DMS79 (cell line): ENCODE results near the gene ZNF547.

Experiments used
- DNase-seq: peaks from one replicate; lab custom pipeline; 2025; lab: John Stamatoyannopoulos, UW

The ZNF547 gene

DNA sequence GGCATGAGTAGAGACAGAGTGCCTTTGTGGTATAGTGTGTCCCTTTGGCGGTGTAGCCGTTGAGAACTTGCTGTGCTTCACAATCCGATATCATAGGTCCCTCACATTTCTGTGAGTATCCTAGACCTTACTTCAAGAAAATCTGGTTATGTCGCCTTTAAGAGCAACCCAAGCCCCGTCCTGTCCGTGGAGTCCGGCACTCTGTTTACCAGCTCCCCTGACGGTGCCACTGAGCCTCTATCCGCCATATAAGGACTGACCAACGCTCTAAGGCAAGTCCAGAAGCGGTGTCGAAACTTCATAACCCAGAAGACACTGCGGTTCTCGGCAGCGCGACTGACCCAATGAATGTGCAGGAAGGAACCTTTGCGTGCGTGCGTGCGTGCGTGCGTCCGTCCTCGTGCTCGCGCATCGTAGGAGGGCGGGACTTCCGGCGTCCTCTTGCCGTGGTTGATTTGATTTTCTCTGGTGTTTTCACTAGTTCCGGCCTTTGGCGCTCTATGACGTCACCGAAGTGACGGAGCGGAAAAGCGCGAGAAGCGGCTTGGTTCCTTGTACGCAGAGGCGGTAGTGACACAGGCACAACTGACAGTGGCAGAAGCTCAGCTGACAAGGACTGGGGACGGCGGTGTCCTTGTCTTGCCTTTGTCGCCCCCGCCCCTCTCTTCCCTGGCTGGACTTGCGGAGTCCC is at the start of gene ZNF547, which contains the start of gene TRAPPC2B:
Gene ZNF547 (plus strand): TSS at position 555 of the 691 bp plus-strand sequence. CDS start 5,005 bp downstream, outside the sequence.
Gene TRAPPC2B (plus strand): TSS at position 555 of the 691 bp plus-strand sequence. CDS start 1,283 bp downstream, outside the sequence.
- peak; percentile 96 for DNase-seq

DNA sequence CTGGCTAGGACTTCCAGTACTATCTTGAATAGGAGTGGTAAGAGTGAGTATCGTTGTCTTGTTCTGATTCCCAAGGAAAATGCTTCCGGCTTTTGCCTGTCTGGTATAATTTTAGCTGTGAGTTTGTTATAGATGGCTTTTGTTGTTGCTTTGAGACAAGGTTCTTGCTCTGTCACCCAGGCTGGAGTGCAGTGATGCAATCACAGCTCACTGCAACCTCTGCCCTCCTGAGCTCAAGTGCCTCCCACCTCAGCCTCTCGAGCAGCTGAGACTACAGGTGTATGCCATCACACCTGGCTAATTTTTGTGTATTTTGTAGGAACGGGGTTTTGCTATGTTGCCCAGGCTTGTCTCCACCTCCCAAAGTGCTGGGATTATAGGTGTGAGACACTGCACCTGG is 49.2 kb upstream of the ZNF547 start:
- DNase-seq: no peak

DNA sequence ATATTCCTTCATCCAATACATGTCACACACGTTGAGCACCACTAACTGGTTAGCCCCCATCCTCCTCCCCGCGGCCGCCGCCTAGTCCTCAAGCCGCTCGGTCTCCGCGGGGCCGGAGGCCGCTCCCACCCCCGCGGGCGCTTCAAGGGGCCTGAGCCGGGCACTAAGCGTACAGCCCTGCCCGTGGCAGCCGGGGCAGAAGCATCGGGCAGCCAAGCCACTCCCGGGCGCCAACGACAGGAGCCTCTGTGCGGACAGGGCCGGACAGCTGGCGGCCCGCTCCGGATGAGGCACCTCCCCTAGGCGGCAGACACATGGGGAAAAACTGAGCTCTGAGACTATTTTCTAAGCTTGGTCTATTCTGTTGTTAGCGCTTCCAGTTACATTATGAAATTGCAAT is 45.8 kb upstream of the ZNF547 start:
- no peak for DNase-seq

DNA sequence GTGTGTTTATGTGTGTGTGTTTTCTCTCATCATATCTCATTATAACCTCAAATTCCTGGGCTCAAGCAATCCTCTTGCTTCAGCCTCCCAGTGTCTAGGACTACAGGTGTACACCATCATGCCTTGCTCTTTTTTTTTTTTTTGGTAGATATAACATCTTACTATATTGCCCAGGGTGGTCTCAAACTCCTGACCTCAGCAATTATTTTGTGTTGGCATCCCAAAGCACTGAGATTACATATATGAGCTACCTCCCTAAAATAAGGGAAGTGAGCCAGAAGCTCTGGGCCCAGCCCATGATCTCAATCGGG is 43.5 kb upstream of the ZNF547 start:
- no peak for DNase-seq

DNA sequence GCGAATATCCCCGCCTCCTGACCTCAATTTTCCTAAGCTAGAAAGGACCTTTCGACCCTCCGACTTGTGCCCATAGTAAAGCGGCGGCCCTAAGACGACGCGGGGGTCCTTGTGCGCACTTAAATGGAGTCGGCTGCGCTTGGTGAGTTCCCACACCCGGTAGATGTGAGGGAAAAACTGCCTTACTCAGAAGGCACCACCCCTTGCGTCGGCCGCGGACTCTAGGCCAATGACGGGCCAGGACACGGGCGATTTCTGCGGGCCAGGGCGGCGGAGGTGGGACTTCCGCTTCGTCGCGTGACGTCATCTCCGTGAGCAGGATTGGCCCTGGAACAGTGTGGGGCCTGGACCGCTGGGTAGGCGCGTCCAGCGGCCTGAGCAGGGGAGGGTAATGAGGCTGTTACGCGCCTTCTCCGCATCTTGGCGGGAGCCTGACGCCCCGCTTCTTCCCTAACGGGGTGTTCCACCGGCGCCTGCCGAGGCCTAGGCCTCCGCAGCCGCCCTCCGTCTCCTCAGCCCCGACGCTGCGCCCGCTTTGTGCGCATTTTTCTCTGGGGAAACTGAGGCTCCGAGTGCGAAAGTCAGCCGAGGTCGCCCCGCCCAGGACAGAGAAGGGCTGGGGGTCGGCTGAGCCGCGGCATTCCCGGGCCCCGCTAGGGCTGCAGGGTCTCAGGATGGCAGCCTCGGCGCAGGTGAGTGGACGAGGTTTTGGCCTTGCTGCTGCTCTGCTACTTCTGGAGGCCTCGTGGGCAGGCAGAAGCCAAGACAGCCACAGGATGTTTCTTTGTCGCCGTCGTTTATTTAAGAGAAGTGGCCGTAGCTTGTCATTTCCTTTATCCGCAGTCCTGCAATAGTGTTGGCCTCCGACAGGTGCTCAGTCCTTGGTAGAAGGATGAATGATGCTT is 42.9 kb upstream of the ZNF547 start, which contains the start of gene ZNF543:
Gene ZNF543 (plus strand): TSS at position 293 of the 905 bp plus-strand sequence. CDS start 382 bp downstream, at position 675.
- DNase-seq: peak; percentile 93

DNA sequence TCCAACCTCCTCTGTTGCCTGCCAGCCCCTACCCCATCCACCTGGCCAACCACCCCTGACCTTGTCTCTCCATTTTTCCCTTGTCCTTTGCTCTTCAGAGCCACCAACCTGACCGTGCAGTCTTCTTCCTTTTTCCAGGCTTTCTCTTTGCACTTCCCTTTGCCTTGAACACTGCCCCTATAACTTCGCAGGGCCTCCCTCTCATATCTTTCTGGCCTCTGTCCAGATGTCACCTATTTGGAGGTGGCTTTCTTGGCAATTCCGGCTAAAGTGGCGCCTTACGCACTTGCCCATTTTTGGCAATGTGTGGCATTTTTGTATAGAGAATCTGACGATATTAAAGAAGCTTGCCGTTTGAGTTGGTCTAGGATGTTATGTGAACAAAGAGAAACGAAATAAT is 42.2 kb upstream of the ZNF547 start:
- DNase-seq: no peak

DNA sequence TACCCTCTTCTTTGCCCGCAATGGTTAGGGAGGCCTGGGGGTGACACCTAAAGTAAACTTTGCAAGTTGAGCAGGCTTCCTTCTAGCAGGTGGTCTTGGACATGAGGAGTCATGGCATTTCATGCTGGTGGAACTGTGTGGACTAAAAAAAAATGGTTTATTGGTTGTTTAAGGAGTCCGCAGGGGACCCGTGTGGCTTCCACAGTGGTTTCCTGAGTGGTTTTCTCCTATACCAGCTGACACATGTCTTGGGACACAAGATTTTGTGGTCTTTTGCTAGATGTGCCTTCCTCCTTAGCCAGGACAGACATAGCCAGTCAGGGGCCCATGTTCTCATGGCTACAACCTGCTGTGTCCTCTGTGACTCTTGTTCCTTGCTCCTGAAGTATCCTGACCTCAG is 41.6 kb upstream of the ZNF547 start:
- no peak for DNase-seq

DNA sequence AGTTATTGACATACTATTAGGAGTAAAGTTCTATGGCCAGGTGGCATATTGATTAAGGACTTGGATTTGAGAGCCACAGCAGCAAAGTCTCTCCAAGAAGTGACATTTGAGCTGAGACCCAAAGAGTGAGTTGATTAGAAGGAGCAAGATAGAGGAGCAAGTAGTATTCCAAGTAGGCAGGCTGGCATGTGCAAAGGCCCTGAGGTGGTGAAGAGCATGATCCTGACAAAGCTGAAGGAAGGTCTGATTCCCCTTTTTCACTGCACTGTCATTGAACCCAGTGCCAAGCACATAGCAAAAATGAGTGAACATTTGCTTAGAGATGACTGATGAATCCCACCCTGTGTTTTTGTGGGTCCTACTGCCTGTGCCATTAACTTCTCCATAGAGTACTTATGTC is 38.4 kb upstream of the ZNF547 start:
- no peak for DNase-seq

DNA sequence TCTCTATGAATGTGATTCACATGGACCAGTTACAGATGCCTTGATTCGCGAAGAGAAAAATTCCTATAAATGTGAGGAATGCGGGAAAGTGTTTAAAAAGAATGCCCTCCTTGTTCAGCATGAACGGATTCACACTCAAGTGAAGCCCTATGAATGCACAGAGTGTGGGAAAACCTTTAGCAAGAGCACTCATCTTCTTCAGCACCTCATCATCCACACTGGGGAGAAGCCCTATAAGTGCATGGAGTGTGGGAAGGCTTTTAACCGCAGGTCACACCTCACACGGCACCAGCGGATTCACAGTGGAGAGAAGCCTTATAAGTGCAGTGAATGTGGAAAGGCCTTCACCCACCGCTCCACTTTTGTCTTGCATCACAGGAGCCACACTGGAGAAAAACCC is 35.4 kb upstream of the ZNF547 start:
- no peak for DNase-seq

DNA sequence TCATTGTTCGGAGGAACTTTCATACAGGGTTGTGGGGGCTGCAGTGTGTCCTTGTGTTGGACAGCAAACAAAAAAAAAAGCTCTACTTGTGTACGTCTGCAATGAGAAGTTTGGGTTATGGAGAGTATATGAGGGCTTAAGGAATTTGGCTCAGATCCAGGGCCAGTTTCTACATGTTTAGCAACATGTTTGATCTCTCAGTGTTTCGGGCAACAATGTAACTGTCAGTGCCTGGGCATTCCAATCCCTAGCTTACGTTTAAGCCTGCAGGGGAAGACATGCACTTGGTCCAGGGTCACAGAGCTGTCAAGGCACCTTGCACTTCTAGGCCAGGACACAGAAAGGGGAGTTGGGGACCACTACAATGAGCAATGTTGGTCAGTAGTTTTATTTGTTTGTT is 29.2 kb upstream of the ZNF547 start:
- DNase-seq: no peak

DNA sequence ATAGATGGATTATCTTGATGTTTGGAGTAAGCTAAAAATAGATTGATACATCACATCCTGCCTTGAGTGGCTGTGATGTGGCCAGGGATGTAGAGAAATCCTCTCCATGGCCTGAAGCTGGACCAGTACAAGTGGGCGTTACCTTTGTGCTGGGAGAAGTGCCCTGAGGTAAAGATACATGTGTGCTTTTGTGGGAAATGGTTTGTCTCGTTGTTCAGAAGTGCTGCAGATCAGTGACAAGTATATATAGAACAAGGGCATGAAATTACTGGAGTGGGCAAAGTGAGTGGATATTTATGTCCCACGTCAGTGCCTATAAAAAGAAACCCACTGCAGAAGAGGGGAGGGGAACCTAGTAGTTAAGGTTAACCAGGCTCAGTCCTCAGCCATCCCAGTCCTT is 24.5 kb upstream of the ZNF547 start:
- DNase-seq: no peak

DNA sequence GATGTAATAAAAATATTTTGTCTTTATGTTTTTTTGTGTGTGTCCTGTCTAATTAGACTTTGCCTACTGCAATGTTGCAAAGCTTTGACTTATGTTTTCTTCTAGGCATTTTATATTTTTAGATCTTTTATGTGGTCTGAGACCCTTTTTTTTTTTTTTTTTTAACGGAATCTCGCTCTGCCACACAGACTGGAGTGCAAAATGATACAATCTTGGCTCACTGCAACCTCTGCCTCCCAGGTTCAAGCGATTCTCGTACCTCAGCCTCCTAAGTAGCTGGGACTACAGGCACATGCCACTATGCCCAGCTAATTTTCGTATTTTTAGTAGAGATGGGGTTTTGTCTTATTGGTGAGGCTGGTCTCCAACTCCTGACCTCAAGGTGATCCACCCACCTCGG is 20.8 kb upstream of the ZNF547 start:
- no peak for DNase-seq

DNA sequence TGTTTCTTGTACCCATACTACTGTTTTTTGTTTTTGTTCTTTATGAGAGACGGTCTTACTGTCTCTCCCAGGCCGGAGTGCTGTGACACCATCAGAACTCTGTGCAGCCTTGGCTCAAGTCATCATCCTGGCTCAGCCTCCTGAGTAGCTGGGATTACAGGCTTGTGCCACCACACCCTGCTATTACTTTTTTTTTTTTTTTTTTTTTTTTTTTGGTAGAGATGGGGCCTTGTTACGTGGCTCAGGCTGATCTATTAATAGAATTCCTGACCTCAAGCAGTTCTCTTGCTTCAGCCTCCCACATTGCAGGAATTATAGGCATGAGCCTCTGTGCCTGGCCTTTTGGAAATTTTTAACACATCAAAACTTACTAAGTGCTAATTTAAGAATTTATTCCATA is 15.2 kb upstream of the ZNF547 start:
- DNase-seq: no peak

DNA sequence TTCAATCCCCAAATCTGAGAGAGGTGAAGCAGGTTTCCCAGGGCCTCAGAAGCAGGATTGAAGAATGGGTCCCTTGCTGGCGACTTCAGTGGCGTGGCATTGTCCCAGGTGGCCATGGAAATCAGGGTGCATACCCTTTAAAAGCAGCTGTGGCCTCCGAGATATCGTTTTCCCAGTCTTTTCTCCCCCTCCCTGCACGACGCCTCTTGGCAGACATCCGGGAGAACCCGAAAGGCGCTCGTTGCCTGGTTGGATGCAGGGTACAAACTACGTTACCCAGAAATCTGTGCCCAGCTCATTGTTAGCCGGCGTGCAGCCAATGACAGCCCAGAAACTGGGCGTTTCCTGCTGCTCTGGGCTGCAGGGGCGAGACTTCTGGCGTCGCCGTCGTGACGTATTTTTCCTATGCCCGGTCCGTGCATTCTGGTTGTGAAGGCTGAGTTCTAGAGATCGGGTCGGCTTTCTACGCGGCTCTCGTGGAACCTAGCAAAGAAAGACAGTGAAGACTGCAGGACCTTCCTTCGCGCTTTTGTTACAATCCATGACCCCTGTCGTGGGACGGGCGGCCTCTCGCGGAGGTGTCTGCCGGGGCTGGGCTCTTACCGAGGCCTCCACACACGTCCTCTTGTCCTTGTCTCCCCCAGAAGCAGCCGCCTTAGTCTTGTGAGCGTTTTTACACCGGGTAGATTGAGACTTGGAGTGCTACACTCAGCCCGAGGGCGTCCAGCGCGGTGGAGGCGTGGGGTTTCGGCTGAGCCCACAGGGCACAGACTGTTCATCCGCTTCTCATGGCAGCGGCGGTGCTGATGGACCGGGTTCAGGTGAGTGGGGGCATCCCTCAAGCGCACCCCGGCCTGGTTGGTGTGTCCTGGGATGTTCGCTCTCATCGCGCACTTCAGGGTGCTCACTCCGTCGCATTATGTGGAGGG is 12.2 kb upstream of the ZNF547 start, which contains the start of gene ZNF304:
Gene ZNF304 (plus strand): TSS at position 395 of the 929 bp plus-strand sequence. CDS start 394 bp downstream, at position 789.
- DNase-seq: peak; percentile 91

DNA sequence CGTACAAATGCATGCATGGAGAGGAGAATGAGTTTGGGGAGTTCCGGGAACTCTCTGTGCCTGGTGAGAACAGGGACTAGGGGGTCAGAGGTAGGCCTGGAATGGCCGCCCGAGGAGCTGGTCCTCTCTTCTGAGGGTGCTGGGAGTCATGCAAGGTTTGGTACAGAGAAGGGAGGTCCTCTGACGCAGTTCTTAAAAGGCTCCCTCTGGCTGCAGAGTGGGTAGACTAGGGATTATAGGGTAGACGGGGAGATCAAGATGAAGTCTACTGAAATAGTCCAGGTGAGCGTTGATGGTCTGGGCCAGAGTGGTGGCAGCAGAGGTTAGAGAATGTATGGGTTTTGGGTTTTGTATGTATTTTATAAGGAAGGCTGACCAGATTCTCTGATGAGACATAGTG is 11.5 kb upstream of the ZNF547 start:
- DNase-seq: no peak

DNA sequence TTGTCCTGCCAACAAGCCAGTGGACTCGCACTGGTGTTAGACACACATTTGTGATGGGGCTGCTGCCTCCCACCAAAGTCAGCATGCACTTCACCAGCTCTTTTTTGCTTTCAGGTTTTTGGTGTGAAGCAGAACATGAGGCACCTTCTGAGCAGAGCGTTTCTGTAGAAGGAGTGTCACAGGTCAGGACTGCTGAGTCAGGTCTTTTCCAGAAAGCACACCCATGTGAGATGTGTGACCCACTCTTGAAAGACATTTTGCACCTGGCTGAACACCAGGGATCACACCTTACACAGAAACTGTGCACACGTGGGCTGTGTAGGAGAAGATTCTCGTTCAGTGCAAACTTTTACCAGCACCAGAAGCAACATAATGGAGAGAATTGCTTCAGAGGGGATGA is 7.4 kb upstream of the ZNF547 start:
- DNase-seq: no peak

DNA sequence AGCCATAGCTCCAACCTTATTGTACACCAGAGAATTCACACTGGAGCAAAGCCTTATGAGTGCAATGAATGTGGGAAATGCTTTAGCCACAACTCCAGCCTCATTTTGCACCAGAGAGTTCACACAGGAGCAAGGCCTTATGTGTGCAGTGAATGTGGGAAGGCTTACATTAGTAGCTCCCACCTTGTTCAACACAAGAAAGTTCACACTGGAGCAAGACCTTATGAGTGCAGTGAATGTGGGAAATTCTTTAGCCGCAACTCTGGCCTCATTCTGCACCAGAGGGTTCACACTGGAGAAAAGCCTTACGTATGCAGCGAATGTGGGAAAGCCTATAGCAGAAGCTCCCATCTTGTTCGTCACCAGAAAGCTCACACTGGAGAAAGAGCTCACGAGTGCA is 5.9 kb upstream of the ZNF547 start:
- DNase-seq: no peak

DNA sequence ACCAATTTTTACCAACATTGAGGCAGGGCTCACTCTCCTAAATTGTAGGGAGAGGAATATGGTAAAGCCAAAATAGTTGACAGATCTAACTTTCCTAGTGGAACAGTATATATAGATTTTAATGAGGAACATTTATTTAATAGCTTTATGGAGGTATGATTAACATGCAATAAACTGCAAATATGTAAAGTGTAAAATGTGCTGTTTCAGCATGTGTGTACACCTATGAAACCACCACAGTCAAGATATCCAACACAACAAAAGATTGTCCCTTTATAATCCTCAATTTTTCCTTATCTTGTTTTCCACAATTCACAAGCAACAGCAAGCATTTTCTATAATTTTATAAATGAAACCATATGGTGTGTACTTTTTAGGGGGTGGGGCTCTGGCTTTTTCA is 4.1 kb upstream of the ZNF547 start:
- no peak for DNase-seq

DNA sequence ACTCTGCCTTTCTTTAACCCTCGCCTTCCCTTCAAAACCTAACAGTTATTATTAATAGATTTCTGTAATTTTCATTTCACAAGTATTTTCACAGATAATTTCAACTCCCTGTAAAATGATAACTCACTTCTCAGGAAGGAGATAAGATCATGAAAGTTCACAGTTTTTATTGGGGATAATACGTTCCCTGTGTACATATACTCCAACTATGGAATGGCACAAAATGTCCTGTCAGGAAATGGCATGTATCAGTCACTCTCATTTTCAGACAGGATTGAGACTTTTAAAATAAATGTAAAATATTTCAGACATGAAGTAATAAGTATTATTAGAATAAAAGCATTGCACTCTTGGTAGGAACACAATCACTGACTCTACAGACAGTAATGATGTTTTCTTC is 932 bp upstream of the ZNF547 start:
- DNase-seq: no peak

DNA sequence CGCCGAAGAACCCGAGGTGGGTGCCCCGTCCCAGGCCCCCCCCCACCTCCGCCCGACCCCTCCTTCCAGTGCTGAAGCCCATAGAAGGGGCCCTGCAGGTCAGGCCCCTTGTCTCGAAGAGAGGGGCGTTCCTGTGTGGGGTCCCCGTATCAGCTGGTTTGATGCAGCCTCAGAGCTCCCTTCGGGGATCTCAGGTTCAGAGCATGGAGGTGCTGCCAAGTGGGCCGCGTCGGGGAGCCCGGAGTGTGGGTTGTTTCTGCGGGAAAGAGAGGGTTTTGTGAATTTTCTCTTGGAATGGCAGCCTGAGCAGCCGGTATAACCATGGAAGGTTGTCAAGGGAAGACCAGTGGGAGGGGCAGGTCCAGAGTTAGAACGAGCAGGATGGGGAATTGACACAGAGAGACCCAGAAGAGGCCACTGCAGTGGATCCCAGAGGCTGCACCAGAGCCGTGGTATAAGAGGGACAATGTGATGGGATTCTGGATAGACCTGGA is 384 bp downstream of the ZNF547 start:
- no peak for DNase-seq

DNA sequence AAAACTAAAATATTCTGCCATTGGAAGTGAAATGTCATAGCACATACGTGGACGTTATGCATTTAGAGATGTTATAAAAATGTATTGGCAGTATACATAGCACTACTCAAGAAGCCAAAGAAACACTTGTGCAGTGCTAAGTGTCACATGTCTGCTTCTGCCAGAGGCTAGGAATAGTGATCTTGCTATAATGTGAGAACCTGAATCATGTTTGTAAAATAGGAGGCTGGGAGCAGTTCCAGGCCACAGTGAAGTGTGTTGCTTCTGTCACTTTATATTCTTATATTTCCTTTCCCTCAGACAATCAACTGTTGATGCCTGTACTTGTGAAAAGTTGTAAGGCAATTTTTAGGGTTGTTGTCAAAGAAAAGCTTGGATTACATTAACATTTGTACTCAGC is 3.4 kb downstream of the ZNF547 start:
- DNase-seq: no peak

DNA sequence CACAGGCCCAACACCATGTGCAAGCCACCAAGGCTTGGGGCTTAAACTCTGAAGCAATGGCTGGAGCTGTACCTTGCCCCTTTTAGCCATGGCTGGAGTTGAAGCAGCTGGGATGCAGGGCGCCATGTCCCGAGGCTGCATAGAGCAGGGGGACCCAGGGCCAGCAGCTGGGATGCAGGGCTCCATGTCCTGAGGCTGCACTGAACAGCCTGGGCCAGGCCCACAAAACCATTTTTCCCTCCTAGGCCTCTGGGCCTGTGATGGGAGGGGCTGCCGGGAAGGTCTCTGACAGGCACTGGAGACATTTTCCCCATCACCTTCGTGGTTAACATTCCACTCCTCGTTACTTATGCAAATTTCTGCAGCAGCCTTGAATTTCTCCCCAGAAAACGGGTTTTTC is 10.8 kb downstream of the ZNF547 start:
- DNase-seq: no peak
